Measurements from ENCODE around the gene DPF1. TPM values are rescaled to one million over a fixed set of nuclear protein-coding genes. Genes with fewer than 3 reads are reported as not detected.

DPF1 gene
- total RNA-seq, 1 experiment from 2014 or later = 7.5 TPM

GRCh38 chr19:38199340-38199739, 24.7 kb downstream of the DPF1 start:
- H3K9me3 ChIP-seq (ENCODE audit: control insufficient read depth, insufficient read depth, low read depth, low read length) = no peaks in the 10 kb centered on the region
- intact Hi-C loops (cut with micrococcal nuclease; ENCODE audit: unreplicated experiment) = no loop called here
- in situ Hi-C loops (cut with HindIII; ENCODE audit: low pct_unique_long_range_greater_than_20kb, low sequenced_read_pairs) = no loop called here
- TF ChIP-seq REST (IDR thresholded peaks at IDR 0.05; ENCODE audit: insufficient read depth in 1 of 2, low read depth in 2 of 2, low read length in 1 of 2) = no peak
- no peak for TF ChIP-seq CTCF (IDR thresholded peaks at IDR 0.05)
- TF ChIP-seq SIN3A (IDR thresholded peaks at IDR 0.05; ENCODE audit: borderline replicate concordance, insufficient read depth, low read depth, low read length) = no peak
- POLR2A ChIA-PET = no interaction called here
- H3K4me3 ChIP-seq (ENCODE audit: low read depth in 2 of 2, low read length in 2 of 2) = no peak overlapping the region
- DNase-seq (ENCODE audit: low read depth, low spot score) (no peak), ATAC-seq (no peak)
- BruUV-seq (replicated peaks) = no TSS peak
- CTCF ChIA-PET = no interaction called here
- H3K36me3 ChIP-seq (ENCODE audit: control insufficient read depth, insufficient read depth, low read length) = no peaks in the 10 kb centered on the region
- no peaks in the 10 kb centered on the region for H3K4me1 ChIP-seq (ENCODE audit: control insufficient read depth, insufficient read depth, low read length)
- no peaks in the 10 kb centered on the region for H3K27me3 ChIP-seq (ENCODE audit: control insufficient read depth, insufficient read depth, low read length)
- no peak overlapping the region for H3K27ac ChIP-seq (ENCODE audit: low read length)

- intact Hi-C loops (cut with micrococcal nuclease; ENCODE audit: unreplicated experiment) = no loop called here
- TF ChIP-seq POLR2AphosphoS5 (IDR thresholded peaks at IDR 0.05; ENCODE audit: low read depth, low read length) = no peak
- ATAC-seq (no peak), DNase-seq (ENCODE audit: low read depth, low spot score) (no peak)
- Histone ChIP-seq H3K27me3 (ENCODE audit: control insufficient read depth, insufficient read depth, low read length) (no peaks in the 10 kb centered on the region), H3K9me3 (ENCODE audit: control insufficient read depth, insufficient read depth, low read depth, low read length) (no peaks in the 10 kb centered on the region), H3K4me3 (ENCODE audit: low read depth in 2 of 2, low read length in 2 of 2) (no peak overlapping the region), H3K4me1 (ENCODE audit: control insufficient read depth, insufficient read depth, low read length) (no peaks in the 10 kb centered on the region), H3K27ac (ENCODE audit: low read length) (no peak overlapping the region), H3K36me3 (ENCODE audit: control insufficient read depth, insufficient read depth, low read length) (no peaks in the 10 kb centered on the region)
- ChIA-PET POLR2A (no interaction called here), CTCF (no interaction called here)
- in situ Hi-C loops (cut with HindIII; ENCODE audit: low pct_unique_long_range_greater_than_20kb, low sequenced_read_pairs) = no loop called here
- no TSS peak for BruUV-seq (replicated peaks)
These were observed 25.9 kb downstream of the DPF1 start for GRCh38 chr19:38197937-38198704.

GRCh38 chr19:38196948-38197656, 26.9 kb downstream of the DPF1 start:
- CTCF ChIA-PET = no interaction called here
- Histone ChIP-seq H3K9me3 (ENCODE audit: control insufficient read depth, insufficient read depth, low read depth, low read length) (no peaks in the 10 kb centered on the region), H3K27ac (ENCODE audit: low read length) (no peak overlapping the region), H3K4me3 (ENCODE audit: low read depth in 2 of 2, low read length in 2 of 2) (no peak overlapping the region), H3K27me3 (ENCODE audit: control insufficient read depth, insufficient read depth, low read length) (no peaks in the 10 kb centered on the region), H3K4me1 (ENCODE audit: control insufficient read depth, insufficient read depth, low read length) (no peaks in the 10 kb centered on the region), H3K36me3 (ENCODE audit: control insufficient read depth, insufficient read depth, low read length) (no peaks in the 10 kb centered on the region)
- no peak for DNase-seq (ENCODE audit: low read depth, low spot score)
- TF ChIP-seq CTCF (IDR thresholded peaks at IDR 0.05) (no peak), POLR2AphosphoS5 (IDR thresholded peaks at IDR 0.05; ENCODE audit: low read depth, low read length) (no peak), REST (IDR thresholded peaks at IDR 0.05; ENCODE audit: insufficient read depth in 1 of 2, low read depth in 2 of 2, low read length in 1 of 2) (no peak), SIN3A (IDR thresholded peaks at IDR 0.05; ENCODE audit: borderline replicate concordance, insufficient read depth, low read depth, low read length) (no peak)
- in situ Hi-C loops (cut with HindIII; ENCODE audit: low pct_unique_long_range_greater_than_20kb, low sequenced_read_pairs) (no loop called here), intact Hi-C loops (cut with micrococcal nuclease; ENCODE audit: unreplicated experiment) (no loop called here)
- BruUV-seq (replicated peaks) = no TSS peak
- POLR2A ChIA-PET = interaction anchor here (0.6 kb wide), 1 partner anchor 55 kb away, joined by 3 read pairs; no protein-coding TSS in a partner anchor
- no peak for ATAC-seq

Data from Panc1 (cell line).